ENCODE data around the gene SETD3.

SETD3 gene

DNA sequence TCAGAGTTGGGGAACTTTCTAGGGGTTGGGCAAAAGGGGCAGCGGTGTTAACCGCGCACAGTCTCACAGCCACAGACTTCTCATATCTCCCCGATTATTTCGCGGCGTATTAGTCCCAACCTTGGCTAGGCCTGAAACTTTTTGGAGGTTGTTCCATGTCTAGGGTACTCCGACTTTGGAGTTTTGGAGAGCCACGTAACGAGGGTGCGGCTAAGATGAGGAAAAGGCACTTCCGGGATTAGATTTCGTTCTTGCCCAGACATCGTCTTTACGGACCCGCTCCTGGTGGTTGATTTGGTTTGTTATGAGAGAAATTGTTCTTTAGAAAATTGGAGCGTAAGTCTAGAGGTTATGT lies 1.1 kb upstream of the SETD3 start:
- DNase-seq (ENCODE audit: extremely low read depth, low read depth), result no peak
- TF ChIP-seq, protein P1, sequence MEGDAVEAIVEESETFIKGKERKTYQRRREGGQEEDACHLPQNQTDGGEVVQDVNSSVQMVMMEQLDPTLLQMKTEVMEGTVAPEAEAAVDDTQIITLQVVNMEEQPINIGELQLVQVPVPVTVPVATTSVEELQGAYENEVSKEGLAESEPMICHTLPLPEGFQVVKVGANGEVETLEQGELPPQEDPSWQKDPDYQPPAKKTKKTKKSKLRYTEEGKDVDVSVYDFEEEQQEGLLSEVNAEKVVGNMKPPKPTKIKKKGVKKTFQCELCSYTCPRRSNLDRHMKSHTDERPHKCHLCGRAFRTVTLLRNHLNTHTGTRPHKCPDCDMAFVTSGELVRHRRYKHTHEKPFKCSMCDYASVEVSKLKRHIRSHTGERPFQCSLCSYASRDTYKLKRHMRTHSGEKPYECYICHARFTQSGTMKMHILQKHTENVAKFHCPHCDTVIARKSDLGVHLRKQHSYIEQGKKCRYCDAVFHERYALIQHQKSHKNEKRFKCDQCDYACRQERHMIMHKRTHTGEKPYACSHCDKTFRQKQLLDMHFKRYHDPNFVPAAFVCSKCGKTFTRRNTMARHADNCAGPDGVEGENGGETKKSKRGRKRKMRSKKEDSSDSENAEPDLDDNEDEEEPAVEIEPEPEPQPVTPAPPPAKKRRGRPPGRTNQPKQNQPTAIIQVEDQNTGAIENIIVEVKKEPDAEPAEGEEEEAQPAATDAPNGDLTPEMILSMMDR (IDR thresholded peaks at IDR 0.05; ENCODE audit: low read depth, low read length), result no peak

DNA sequence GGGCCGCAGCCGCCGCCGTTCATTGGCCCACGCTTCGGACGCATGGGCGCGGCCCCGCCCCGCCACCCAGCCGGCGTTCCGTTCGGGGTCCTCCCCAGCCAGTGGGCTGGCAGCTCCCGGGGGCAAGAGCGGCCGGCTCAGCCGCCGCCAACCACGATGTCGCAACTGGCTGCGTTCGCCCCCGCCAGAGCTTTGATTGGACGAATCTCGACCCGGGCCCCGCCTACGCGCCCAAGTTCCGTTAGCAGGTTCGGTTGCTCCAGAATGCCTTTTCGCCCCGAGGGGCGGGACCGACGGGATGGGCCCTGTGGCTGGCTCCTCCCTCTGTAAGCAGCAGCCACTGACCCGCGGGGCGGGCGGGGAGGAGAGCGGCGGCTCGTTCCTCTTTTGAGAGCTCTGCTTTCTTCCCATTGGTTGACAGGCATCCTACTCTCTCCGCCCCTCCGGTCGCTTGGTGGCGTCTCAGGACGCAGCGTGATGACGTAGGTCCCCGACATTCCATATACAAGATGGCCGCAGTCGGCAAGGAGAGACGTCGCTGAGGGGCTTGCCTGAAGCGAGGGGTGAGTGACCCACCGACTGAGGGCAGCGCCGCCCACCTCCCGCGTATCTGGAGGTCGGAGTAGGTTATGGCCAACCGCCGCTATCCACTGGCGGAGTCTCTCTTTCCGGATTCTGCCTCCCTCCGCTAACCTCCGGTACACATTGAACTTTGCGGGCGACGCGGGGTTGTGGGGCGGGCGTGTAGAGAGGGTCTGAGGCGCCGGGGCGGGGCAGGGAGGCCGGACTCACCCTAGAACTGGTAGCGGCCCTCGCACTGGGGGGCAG lies 472 bp upstream of the SETD3 start, which contains the start of gene CCNK:
Gene CCNK, plus strand, starts transcription at position 493 of the 828 bp plus-strand sequence. CDS start 11,269 bp downstream, outside the sequence.
- TF ChIP-seq, protein P1 (IDR thresholded peaks at IDR 0.05; ENCODE audit: low read depth, low read length), result no peak

DNA sequence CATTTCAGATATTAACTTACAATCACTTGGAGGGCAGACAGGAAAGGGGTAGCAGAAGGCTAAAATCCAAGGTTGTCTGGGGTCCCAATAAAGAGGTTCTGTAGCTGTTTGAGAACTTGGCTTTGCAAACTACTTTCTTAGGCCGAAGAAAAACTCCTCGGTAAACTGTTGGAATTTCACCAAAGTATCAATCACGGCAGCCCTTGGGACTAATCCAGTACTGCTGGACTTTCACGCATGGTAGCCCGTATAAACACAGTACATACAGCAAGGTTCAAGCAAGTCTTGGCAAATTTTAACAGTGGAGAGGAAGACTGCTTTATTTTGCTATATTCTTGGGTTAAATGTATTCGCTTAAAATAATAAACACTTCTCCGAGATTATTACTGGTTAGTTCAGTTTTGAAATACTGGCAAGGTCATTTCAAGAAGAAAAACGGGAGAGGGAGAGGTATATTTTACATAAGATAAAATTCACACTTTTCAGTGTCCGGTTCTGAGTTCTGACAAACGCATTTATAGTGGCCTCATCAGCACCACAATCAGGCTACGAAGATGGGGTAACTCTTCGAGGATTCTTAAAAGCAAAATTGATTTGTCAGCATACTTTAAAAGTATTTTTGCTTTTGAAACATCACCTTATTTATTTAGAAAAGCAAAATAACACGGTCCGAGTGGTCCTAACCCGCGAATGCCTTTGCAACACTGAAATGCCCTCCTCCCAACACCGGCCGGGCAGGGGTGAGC lies 1.3 kb downstream of the SETD3 start:
- TF ChIP-seq, protein P1 (IDR thresholded peaks at IDR 0.05; ENCODE audit: low read depth, low read length), result no peak
- no peak for DNase-seq (ENCODE audit: extremely low read depth, low read depth)

More for the DNA sequence above, 472 bp upstream of the SETD3 start, which contains the start of gene CCNK:
- DNase-seq (ENCODE audit: extremely low read depth, low read depth), result peak; percentile 100

DNA sequence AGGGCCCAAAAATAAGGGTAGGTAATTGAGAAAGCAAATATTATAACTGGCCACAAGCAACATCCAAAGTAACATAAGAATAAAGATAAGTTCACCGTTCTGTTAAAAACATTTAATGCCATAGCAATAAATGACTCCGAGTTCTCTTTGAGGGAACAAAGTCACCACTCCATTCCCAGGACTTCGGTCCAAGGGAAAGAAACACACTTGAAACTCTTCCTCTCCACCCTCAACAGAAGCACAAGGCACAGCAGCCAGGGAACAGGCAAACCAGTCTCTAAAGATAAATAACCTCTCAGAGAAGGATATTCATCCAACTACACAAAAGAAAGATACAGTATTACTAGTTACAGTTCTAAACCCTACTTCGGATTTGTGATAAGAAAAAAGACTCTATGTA lies 2.5 kb downstream of the SETD3 start:
- TF ChIP-seq, protein P1 (IDR thresholded peaks at IDR 0.05; ENCODE audit: low read depth, low read length), result no peak
- DNase-seq (ENCODE audit: extremely low read depth, low read depth), result no peak

DNA sequence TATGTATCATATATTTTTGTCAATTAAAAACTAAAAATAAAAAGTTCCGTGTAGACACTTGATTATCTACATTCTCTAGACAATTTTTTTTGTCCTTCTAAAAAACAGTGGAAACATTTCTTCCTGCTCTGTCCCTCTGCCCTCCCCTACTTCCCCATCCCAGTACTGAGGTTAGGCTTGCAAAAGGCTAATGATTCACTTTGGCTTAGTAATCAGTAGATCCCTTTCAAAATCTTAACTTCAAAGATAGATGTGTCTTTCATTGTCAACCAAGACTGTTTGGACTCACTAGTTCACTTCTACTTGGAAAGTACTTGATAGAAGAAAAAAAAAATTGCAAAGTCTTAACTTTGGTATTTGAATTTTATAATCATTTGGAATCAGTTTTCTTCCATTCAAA lies 3.8 kb downstream of the SETD3 start:
- DNase-seq (ENCODE audit: extremely low read depth, low read depth), result no peak
- TF ChIP-seq, protein P1 (IDR thresholded peaks at IDR 0.05; ENCODE audit: low read depth, low read length), result no peak

DNA sequence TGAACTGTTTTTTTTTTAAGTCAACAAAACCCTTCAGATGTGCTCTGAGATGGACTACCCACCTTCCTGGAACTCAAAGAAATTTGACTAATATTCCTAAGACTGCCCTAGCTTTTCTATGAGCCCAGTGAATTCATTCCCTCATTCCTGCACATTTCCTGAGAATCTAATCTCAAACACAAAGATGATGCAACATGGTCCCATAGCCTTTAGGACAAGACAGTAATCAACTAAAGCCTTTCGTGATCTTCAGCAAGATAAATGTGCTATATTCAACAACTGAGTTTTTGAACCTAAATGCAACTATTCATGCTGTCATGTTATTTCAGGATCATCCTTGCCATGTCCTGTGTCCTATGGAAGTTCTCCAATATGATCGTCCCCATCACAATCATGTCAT lies 5.0 kb downstream of the SETD3 start:
- DNase-seq (ENCODE audit: extremely low read depth, low read depth), result no peak
- TF ChIP-seq, protein P1 (IDR thresholded peaks at IDR 0.05; ENCODE audit: low read depth, low read length), result no peak

DNA sequence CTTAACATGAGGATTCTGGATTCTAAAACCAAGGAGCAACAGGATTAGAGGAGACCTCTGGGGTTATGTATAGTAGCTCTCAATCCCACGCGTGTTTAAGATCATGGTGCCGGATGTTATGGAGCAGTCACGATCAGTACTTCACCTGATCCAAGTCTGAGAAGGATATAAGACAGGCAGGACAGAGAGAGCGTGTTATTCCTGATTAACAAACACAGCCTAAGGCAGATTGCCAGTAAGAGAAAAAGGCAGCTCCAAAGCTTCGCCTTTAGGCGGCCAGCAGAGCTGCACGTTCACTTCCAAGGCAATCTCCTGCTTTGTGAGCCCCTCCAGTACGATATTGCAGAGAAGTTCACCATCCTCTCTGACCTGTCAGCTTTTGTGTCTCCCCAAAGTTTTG lies 5.5 kb downstream of the SETD3 start:
- no peak for DNase-seq (ENCODE audit: extremely low read depth, low read depth)

More for the DNA sequence above, 5.5 kb downstream of the SETD3 start:
- TF ChIP-seq, protein P1 (IDR thresholded peaks at IDR 0.05; ENCODE audit: low read depth, low read length), result no peak

All from AG09319 (cell line).